Measurements from ENCODE around the gene PIEZO1.

The PIEZO1 gene

DNA sequence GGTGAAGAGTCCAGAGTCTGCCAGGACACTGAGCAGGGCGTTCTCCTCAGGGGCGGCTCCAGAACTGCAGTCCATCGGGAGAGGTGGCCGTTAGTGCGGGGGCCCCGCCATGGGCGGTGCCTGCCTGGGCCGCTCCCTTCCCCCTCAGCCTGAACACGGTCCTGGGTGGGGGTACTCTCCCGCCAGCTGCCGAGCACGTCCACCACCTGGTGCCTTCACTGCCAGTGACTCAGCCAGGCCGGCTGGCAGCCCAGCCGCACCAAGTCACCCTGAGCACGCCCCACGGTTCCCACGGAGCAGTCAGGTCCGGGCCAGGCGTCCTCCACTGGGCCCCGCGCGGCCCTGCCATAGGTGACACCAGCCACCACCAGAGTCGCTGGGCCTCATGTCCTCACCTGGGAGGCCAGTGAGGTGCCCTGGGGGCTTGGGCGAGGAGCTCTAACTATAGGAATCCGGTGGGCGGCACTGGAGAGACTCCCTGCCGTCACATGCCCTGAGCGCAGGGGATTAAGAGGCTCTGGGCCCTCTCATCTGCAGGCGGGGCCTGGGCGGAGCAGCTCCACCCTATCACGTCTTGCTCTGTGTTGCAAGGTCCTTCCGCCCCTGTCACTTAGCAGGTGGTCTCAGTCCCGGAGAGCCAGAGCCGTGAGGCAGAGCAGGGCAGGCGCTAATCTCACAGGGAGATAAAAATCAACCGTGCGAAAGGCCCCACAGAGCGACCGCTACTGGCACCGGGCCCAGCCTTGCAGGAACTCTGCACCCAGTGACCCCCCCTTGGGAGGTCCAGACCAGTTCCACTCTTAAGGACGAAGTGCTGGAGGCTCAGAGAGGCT is 14.3 kb downstream of the PIEZO1 start:
- in situ Hi-C loops (cut with MboI; ENCODE audit: low sequenced_read_pairs), result no loop called here

- in situ Hi-C loops (cut with MboI; ENCODE audit: low sequenced_read_pairs), result no loop called here
Observed at GRCh38 chr16:88769617-88770460, 15.2 kb downstream of the PIEZO1 start.

DNA sequence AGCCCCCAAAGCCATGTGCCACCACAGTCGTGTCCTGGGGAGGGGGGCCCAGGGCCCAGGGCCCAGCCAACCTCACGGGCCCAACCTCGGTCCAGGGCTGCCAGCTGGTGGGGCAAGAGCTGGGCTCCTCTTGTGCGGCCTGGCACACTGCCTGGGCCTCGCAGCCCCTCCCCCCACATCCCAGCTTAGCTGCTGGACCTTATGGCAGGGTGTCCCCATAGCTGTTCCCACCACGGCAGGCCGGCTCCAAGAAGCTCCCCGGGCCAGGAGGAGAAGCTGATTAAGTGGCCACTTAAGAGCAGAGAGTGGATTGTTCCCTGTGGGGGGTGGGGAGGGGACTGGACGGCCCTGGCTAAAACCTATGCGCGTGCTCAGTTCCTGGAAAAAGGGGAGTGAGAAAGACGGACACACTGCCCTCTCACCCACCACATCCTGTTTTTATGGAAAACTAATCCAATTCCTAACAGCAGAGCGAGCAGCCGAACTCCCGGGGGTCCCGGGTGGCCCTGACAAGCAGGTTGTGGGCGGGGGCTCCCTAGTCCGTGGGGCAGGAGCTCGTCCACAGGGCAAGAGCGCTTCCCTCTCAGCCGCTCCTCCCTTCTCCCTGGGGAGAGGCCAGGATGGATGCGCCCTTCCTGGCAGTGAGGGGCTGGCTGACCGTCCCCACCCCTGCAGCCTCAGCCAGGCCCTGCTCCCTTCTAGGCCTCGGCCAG is 16.8 kb downstream of the PIEZO1 start:
- in situ Hi-C loops (cut with MboI; ENCODE audit: low sequenced_read_pairs), result no loop called here

DNA sequence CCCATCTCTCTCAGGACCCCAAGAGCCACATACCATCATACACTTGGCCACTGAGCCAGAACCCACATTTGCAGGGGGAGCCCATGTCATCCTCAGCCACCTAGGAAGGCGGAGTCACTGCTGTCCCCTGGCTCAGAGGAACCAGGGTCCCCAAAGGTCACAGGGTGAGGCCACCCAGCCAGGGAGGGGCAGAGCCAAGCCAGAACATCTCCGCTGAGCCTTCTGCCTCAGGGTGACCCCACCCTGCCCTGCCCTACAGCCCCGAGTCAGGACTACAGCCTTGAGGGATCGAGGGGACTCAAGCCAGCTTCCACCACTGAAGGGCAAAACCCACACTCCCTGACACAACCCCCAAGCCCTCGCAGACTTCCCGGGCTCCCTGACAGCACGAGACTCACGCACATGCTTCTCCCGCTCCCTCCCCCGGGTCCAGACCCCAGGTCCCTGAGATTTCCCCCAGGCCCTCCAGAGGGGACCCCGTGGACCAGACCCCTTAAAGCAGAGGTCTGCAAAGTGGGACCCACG is 17.4 kb downstream of the PIEZO1 start:
- in situ Hi-C loops (cut with MboI; ENCODE audit: low sequenced_read_pairs), result no loop called here

DNA sequence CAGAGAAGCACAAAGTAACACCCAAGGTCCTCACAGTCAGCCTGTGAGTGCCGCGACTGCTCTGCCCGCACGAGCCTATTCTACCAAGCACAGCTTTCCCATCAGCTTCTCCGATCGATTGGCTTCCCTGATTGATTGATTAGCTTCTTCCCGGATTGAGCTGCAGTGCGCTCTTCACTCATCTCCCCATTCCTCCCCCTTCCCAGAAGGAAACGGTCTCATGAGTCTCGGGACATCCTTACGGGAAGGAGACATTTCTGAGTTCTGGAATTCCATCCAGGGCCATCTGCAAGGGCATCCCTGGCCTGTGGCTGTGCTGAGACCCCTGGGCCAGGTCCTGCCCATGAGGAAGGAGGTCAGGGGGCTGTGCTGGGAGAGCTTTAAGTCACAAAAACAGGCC is 18.0 kb downstream of the PIEZO1 start:
- in situ Hi-C loops (cut with MboI; ENCODE audit: low sequenced_read_pairs), result no loop called here

GRCh38 chr16:88764913-88765349 is 20.1 kb downstream of the PIEZO1 start:
- in situ Hi-C loops (cut with MboI; ENCODE audit: low sequenced_read_pairs), result no loop called here

- in situ Hi-C loops (cut with MboI; ENCODE audit: low sequenced_read_pairs), result no loop called here
Observed at GRCh38 chr16:88764080-88764479, 20.9 kb downstream of the PIEZO1 start.

GRCh38 chr16:88763502-88764053 is 21.4 kb downstream of the PIEZO1 start:
- in situ Hi-C loops (cut with MboI; ENCODE audit: low sequenced_read_pairs), result no loop called here

DNA sequence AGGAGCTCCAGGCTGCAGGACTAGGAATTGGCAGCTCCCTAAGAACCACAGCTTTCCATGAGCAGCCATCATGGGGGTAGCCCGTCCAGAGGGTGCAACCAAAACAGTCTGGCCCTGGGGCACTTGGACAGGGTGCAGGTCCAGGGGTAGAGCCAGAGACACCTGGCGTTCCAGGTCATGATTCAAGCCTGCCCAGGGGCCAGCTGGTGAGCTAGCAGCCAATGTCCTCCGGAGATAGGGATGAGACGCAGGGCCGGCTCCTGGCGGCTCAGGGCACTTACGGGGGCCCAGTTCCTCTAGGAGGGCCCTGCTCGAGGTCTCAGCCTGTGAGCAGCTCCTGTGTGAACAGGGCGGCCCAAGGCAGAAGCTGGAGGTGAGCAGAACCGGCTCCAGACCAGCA is 22.1 kb downstream of the PIEZO1 start:
- in situ Hi-C loops (cut with MboI; ENCODE audit: low sequenced_read_pairs), result no loop called here

- in situ Hi-C loops (cut with MboI; ENCODE audit: low sequenced_read_pairs), result no loop called here
Observed at GRCh38 chr16:88762258-88762870, 22.7 kb downstream of the PIEZO1 start.

GRCh38 chr16:88761830-88762229 is 23.2 kb downstream of the PIEZO1 start:
- in situ Hi-C loops (cut with MboI; ENCODE audit: low sequenced_read_pairs), result no loop called here

- in situ Hi-C loops (cut with MboI; ENCODE audit: low sequenced_read_pairs), result no loop called here
Observed at GRCh38 chr16:88761143-88761534, 23.9 kb downstream of the PIEZO1 start.

GRCh38 chr16:88760424-88761142 is 24.4 kb downstream of the PIEZO1 start:
- in situ Hi-C loops (cut with MboI; ENCODE audit: low sequenced_read_pairs), result no loop called here

- in situ Hi-C loops (cut with MboI; ENCODE audit: low sequenced_read_pairs), result no loop called here
Observed at GRCh38 chr16:88759976-88760350, 25.1 kb downstream of the PIEZO1 start.

GRCh38 chr16:88759245-88759975 is 25.6 kb downstream of the PIEZO1 start:
- in situ Hi-C loops (cut with MboI; ENCODE audit: low sequenced_read_pairs), result no loop called here

- in situ Hi-C loops (cut with MboI; ENCODE audit: low sequenced_read_pairs), result no loop called here
Observed at GRCh38 chr16:88758944-88759244, 26.1 kb downstream of the PIEZO1 start.

- in situ Hi-C loops (cut with MboI; ENCODE audit: low sequenced_read_pairs), result no loop called here
Observed at GRCh38 chr16:88758227-88758943, 26.6 kb downstream of the PIEZO1 start.

- in situ Hi-C loops (cut with MboI; ENCODE audit: low sequenced_read_pairs), result no loop called here
Observed at GRCh38 chr16:88755745-88756443, 29.1 kb downstream of the PIEZO1 start.
